H9 (cell line): ENCODE measurements around the gene CLIC6. TPM values are rescaled to one million over a fixed set of nuclear protein-coding genes. Genes with fewer than 3 reads are reported as not detected.

Experiments
- DNase-seq: peaks from one replicate; pipeline ENCODE4 v3.0.0-alpha.2; 2017
- H2AFZ ChIP-seq: one replicate; pipeline ENCODE4 v1.6.1; 2013; ENCODE audit warnings: mild to moderate bottlenecking, low read length, control low read depth, moderate library complexity
- H2AK5ac ChIP-seq: 2 replicates; pipeline ENCODE4 v1.6.1; 2013; ENCODE audit warnings: low read length, control low read depth, mixed read lengths; ENCODE audit not compliant: insufficient read length
- H2BK120ac ChIP-seq: one replicate; pipeline ENCODE4 v1.6.1; 2013; ENCODE audit warnings: low read depth, mild to moderate bottlenecking, low read length, control low read depth, inconsistent platforms; ENCODE audit not compliant: poor library complexity, severe bottlenecking
- H2BK12ac ChIP-seq: 2 replicates; pipeline ENCODE4 v1.6.1; 2013; ENCODE audit warnings: low read length, control low read depth, mixed read lengths, low read depth; ENCODE audit not compliant: insufficient read length
- H2BK15ac ChIP-seq: 2 replicates; pipeline ENCODE4 v1.6.1; 2013; ENCODE audit warnings: low read depth, low read length, control low read depth
- H2BK20ac ChIP-seq: one replicate; pipeline ENCODE4 v1.6.1; 2013; ENCODE audit warnings: low read depth, mild to moderate bottlenecking, low read length, control low read depth, inconsistent platforms; ENCODE audit not compliant: poor library complexity, severe bottlenecking
- H2BK5ac ChIP-seq: 2 replicates; pipeline ENCODE4 v1.6.1; 2013; ENCODE audit warnings: low read length, control low read depth, mixed read lengths; ENCODE audit not compliant: insufficient read length
- H3K14ac ChIP-seq: 2 replicates; pipeline ENCODE4 v1.6.1; 2013; ENCODE audit warnings: low read length, control low read depth; ENCODE audit not compliant: insufficient read depth
- H3K18ac ChIP-seq: 2 replicates; pipeline ENCODE4 v1.6.1; 2013; ENCODE audit warnings: low read depth, mild to moderate bottlenecking, mixed read lengths, low read length, control low read depth; ENCODE audit not compliant: insufficient read length
- H3K23ac ChIP-seq: 2 replicates; pipeline ENCODE4 v1.6.1; 2013; ENCODE audit warnings: low read length, control low read depth, mixed read lengths, low read depth; ENCODE audit not compliant: insufficient read length
- H3K23me2 ChIP-seq: 2 replicates; pipeline ENCODE4 v1.6.1; 2013; ENCODE audit warnings: low read depth, mild to moderate bottlenecking, mixed read lengths, low read length, control low read depth; ENCODE audit not compliant: insufficient read length, poor library complexity, severe bottlenecking
- H3K27ac ChIP-seq: 2 replicates; pipeline ENCODE4 v1.5.1; 2013; ENCODE audit warnings: low read length, control low read depth, mixed read lengths, low read depth; ENCODE audit not compliant: insufficient read length
- H3K27me3 ChIP-seq: 2 replicates; pipeline ENCODE4 v1.6.1; 2013; ENCODE audit warnings: low read length, control low read depth, inconsistent platforms; ENCODE audit not compliant: insufficient read depth
- H3K4ac ChIP-seq: 2 replicates; pipeline ENCODE4 v1.6.1; 2013; ENCODE audit warnings: low read depth, mild to moderate bottlenecking, control low read depth, inconsistent platforms, low read length, moderate library complexity
- H3K4me1 ChIP-seq: 2 replicates; pipeline ENCODE4 v1.6.1; 2013; ENCODE audit warnings: low read length, control low read depth, inconsistent platforms; ENCODE audit not compliant: insufficient read depth
- H3K4me2 ChIP-seq: 2 replicates; pipeline ENCODE4 v1.6.1; 2013; ENCODE audit warnings: low read length, control low read depth, mixed read lengths; ENCODE audit not compliant: insufficient read length, insufficient read depth
- H3K56ac ChIP-seq: 2 replicates; pipeline ENCODE4 v1.6.1; 2013; ENCODE audit warnings: low read depth, mild to moderate bottlenecking, mixed read lengths, low read length, control low read depth; ENCODE audit not compliant: insufficient read length
- H3K79me1 ChIP-seq: 2 replicates; pipeline ENCODE4 v1.6.1; 2013; ENCODE audit warnings: low read depth, mild to moderate bottlenecking, moderate library complexity, low read length, control low read depth, inconsistent platforms; ENCODE audit not compliant: insufficient read depth, poor library complexity, severe bottlenecking
- H3K79me2 ChIP-seq: 2 replicates; pipeline ENCODE4 v1.6.1; 2013; ENCODE audit warnings: low read length, control low read depth, inconsistent platforms; ENCODE audit not compliant: insufficient read depth
- H3K9ac ChIP-seq: 2 replicates; pipeline ENCODE4 v1.6.1; 2013; ENCODE audit warnings: low read length, control low read depth, mixed read lengths; ENCODE audit not compliant: insufficient read length; ENCODE audit errors: extremely low read depth
- H3K9me3 ChIP-seq: one replicate; pipeline ENCODE4 v1.6.1; 2013; ENCODE audit warnings: low read depth, low read length, inconsistent platforms; ENCODE audit not compliant: control insufficient read depth
- H3T11ph ChIP-seq: one replicate; pipeline ENCODE4 v1.6.1; 2013; ENCODE audit warnings: mild to moderate bottlenecking, low read length, control low read depth, inconsistent platforms
- H4K20me1 ChIP-seq: one replicate; pipeline ENCODE4 v1.6.1; 2013; ENCODE audit not compliant: control insufficient read depth, insufficient read length, insufficient read depth
- H4K5ac ChIP-seq: 2 replicates; pipeline ENCODE4 v1.6.1; 2013; ENCODE audit warnings: low read depth, mild to moderate bottlenecking, mixed read lengths, low read length, control low read depth; ENCODE audit not compliant: insufficient read length
- H4K8ac ChIP-seq: replicated peaks from 2 replicates; pipeline ENCODE4 v1.6.1; 2013; ENCODE audit warnings: low read length, control low read depth, mixed read lengths, low read depth; ENCODE audit not compliant: insufficient read length
- H4K91ac ChIP-seq: 2 replicates; pipeline ENCODE4 v1.6.1; 2013; ENCODE audit warnings: low read depth, mild to moderate bottlenecking, moderate library complexity, mixed read lengths, low read length, control low read depth; ENCODE audit not compliant: insufficient read length
- H3K27ac Mint-ChIP-seq, 3 experiments: 2 replicates in 2 of 3; 3 replicates in 1 of 3; pipeline ENCODE4 v1.8.0; 2020 to 2021; ENCODE audit warnings: mixed read lengths in 3 of 3, mild to moderate bottlenecking in 1 of 3, moderate library complexity in 1 of 3
- H3K27me3 Mint-ChIP-seq: 2 replicates; pipeline ENCODE4 v1.8.0; 2021; ENCODE audit warnings: low read depth, mild to moderate bottlenecking, moderate library complexity, mixed read lengths
- H3K36me3 Mint-ChIP-seq, 3 experiments: 2 replicates in 2 of 3; 3 replicates in 1 of 3; pipeline ENCODE4 v1.8.0; 2020 to 2021; ENCODE audit warnings: low read depth in 3 of 3, mixed read lengths in 3 of 3; ENCODE audit not compliant: insufficient read depth in 1 of 3
- H3K4me1 Mint-ChIP-seq, 2 experiments: 2 replicates each; pipeline ENCODE4 v1.8.0; 2020; ENCODE audit warnings: mixed read lengths in 2 of 2
- H3K4me3 Mint-ChIP-seq, 2 experiments: 2 replicates in 1 of 2; 3 replicates in 1 of 2; pipeline ENCODE4 v1.8.0; 2020 to 2021; ENCODE audit warnings: mild to moderate bottlenecking in 2 of 2, mixed read lengths in 2 of 2, moderate library complexity in 1 of 2
- H3K9me3 Mint-ChIP-seq, 2 experiments: 2 replicates in 1 of 2; 3 replicates in 1 of 2; pipeline ENCODE4 v1.8.0; 2020; ENCODE audit warnings: mild to moderate bottlenecking in 2 of 2, mixed read lengths in 2 of 2, moderate library complexity in 1 of 2
- WGBS: extraction: QIAGEN DNeasy Blood & Tissue Kit; methylation state at CpG from one replicate; pipeline ENCODE4 v1.1.7; 2013; ENCODE audit warnings: missing lambda C conversion rate, low lambda C conversion rate, mixed read lengths; ENCODE audit not compliant: insufficient read length; ENCODE audit errors: extremely low coverage; 5-methylcytosine and 5-hydroxymethylcytosine counted together
- total RNA-seq: library from RNA; stranded (reverse); gene quantifications from 2 replicates; pipeline ENCODE4 v1.2.1, GENCODE V29; 2021
- TF ChIP-seq, protein P1 (sequence below): fragments of 200-600 bp; sonication (generic); conservative IDR thresholded peaks from 3 replicates; pipeline ENCODE4 v1.8.0; 2021; ENCODE audit warnings: antibody characterized with exemption, mild to moderate bottlenecking

Gene CLIC6
- total RNA-seq, 1 experiment from 2014 or later = 1.3 TPM

DNA sequence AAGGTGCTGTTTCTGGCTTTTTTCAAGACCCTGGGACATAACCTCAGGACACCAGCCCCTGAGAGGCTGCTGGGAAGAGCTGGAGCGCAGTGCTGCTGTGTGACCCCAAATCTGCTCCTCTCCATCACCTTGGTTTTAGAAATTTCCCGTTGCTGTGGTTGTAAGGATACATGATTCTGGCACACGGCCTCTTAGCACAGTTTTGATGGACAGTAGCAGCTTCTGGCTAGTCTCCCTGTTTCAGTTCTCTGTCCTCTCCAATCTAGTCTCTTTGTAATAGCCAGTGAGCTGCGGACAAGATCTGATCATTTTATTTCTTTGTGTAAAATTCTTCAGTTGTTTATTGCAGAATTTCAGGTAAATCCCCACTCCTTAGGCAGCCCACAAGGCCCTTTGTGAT lies 3.1 kb downstream of the CLIC6 start:
- Histone ChIP-seq H3K79me1 (no peaks in the 10 kb centered on the region), H2AK5ac (no peak overlapping the region), H3K23ac (no peak overlapping the region), H3T11ph (no peak overlapping the region), H2AFZ (no peak overlapping the region), H3K4me2 (no peak overlapping the region), H3K4me1 (no peaks in the 10 kb centered on the region), H3K23me2 (peaks cover 12% of the 10 kb centered on the region), H2BK5ac (no peak overlapping the region), H3K9me3 (no peaks in the 10 kb centered on the region), H3K14ac (no peak overlapping the region), H4K20me1 (no peaks in the 10 kb centered on the region), H3K27me3 (peaks cover 11% of the 10 kb centered on the region; the same call in 1 of the 2 replicates), H3K18ac (no peak overlapping the region), H3K9ac (no peak overlapping the region), H2BK15ac (no peak overlapping the region), H4K5ac (no peak overlapping the region), H2BK20ac (no peak overlapping the region), H3K79me2 (no peaks in the 10 kb centered on the region), H2BK12ac (no peak overlapping the region), H3K4ac (no peak overlapping the region), H4K91ac (no peak overlapping the region), H3K27ac (no peak overlapping the region), H4K8ac (no peak overlapping the region), H3K56ac (no peak overlapping the region), H2BK120ac (no peak overlapping the region)
- TF ChIP-seq, protein P1, sequence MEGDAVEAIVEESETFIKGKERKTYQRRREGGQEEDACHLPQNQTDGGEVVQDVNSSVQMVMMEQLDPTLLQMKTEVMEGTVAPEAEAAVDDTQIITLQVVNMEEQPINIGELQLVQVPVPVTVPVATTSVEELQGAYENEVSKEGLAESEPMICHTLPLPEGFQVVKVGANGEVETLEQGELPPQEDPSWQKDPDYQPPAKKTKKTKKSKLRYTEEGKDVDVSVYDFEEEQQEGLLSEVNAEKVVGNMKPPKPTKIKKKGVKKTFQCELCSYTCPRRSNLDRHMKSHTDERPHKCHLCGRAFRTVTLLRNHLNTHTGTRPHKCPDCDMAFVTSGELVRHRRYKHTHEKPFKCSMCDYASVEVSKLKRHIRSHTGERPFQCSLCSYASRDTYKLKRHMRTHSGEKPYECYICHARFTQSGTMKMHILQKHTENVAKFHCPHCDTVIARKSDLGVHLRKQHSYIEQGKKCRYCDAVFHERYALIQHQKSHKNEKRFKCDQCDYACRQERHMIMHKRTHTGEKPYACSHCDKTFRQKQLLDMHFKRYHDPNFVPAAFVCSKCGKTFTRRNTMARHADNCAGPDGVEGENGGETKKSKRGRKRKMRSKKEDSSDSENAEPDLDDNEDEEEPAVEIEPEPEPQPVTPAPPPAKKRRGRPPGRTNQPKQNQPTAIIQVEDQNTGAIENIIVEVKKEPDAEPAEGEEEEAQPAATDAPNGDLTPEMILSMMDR = no peak
- no peak overlapping the region for H3K27ac Mint-ChIP-seq
- peaks cover 30 to 35% of the 10 kb centered on the region in 2 experiments for H3K4me1 Mint-ChIP-seq
- H3K36me3 Mint-ChIP-seq = peaks cover 0 to 4% (median 0%) of the 10 kb centered on the region in 3 experiments; a peak in 1 of 7 replicates
- WGBS = no CpG with 5 or more reads among the region's 4 CpGs
- peaks cover 63% of the 10 kb centered on the region for H3K27me3 Mint-ChIP-seq
- H3K4me3 Mint-ChIP-seq = no peak overlapping the region; a peak in 1 of 5 replicates
- DNase-seq = no peak
- no peaks in the 10 kb centered on the region; a peak in 1 of 5 replicates for H3K9me3 Mint-ChIP-seq
